ENCODE results near the gene HSPA4.
"Not testable (repeated sequence)": the region's sequence is repeated elsewhere in the genome, so short reads cannot be mapped to it uniquely, and the experiment has no call there.

Gene HSPA4

GRCh38 chr5:133051061-133051541 is 712 bp upstream of the HSPA4 start:
- DNase-seq, result no peak

GRCh38 chr5:133052317-133053175 is 733 bp downstream of the HSPA4 start:
- peak; percentile 47 for DNase-seq

- no peak for DNase-seq
Measured at GRCh38 chr5:133053448-133053847, 1.6 kb downstream of the HSPA4 start.

- no peak for DNase-seq
Measured at GRCh38 chr5:133054697-133055471, 3.1 kb downstream of the HSPA4 start.

GRCh38 chr5:133056891-133057290 is 5.1 kb downstream of the HSPA4 start:
- no peak for DNase-seq

GRCh38 chr5:133059621-133060020 is 7.8 kb downstream of the HSPA4 start:
- no peak for DNase-seq

GRCh38 chr5:133062276-133062675 is 10.5 kb downstream of the HSPA4 start:
- DNase-seq, result no peak

GRCh38 chr5:133063965-133064364 is 12.2 kb downstream of the HSPA4 start:
- no peak for DNase-seq

GRCh38 chr5:133065471-133065870 is 13.7 kb downstream of the HSPA4 start:
- no peak for DNase-seq

DNA sequence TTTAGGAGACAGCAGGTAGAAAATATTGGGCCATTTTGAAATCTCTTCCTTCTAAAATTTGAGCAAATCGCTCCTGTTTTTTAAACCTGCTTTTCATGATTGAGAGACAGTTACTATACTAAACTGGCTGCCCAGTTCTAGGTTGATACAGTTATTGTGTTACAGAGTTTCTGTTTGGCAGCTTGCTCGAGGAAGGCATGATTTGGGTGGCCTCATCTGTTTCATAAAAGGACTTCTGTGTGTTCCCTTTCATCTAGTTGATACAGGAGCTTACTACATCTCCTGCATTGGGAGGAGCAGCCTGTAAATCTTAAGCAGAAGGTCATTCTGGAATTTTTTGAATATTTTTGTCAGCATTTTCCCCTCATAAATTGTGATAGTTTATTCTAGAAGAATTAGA is 14.2 kb downstream of the HSPA4 start:
- DNase-seq, result no peak

- no peak for DNase-seq
Measured at GRCh38 chr5:133072021-133072420, 20.2 kb downstream of the HSPA4 start.

- DNase-seq, result peak; percentile 49
Measured at GRCh38 chr5:133075572-133076536, 24.0 kb downstream of the HSPA4 start.

- no peak for DNase-seq
Measured at GRCh38 chr5:133079048-133079447, 27.2 kb downstream of the HSPA4 start.

DNA sequence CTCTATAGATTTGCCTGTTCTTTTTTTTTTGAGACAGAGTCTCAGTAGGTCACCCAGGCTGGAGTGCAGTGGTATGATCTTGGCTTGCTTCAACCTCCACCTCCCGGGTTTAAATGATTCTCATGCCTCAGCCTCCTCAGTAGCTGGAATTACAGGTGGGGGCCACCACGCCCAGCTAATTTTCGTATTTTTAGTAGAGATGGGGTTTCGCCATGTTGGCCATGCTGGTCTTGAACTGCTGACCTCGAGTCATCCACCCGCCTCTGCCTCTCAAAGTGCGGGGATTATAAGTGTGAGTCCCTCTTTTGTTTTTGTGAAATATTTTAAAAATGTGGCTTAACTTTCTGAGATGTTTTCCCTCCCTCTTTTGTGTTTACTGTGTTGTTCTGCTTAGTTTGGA is 29.2 kb downstream of the HSPA4 start:
- DNase-seq, result no peak

- DNase-seq, result peak; percentile 4
Measured at GRCh38 chr5:133081703-133082102, 29.9 kb downstream of the HSPA4 start.

- no peak for DNase-seq
Measured at GRCh38 chr5:133082128-133082527, 30.3 kb downstream of the HSPA4 start.

DNA sequence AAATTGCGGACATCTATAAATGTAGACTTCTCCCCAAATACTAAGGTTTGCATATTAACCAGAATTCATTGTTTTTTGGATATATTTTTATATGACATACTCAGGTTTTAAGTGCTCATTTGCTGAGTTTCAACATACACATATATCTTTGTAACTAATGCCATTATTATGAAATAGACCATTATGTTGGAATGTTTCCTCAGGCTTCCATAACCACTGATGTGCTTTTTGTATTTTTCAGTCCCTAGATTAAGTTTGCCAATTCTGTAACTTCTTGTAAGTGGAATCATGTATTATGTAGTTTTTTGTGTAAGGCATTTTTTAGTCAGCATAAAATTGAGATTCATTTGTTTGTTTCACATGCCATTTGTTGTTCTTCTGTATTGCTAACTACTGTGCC is 32.1 kb downstream of the HSPA4 start:
- DNase-seq, result no peak

DNA sequence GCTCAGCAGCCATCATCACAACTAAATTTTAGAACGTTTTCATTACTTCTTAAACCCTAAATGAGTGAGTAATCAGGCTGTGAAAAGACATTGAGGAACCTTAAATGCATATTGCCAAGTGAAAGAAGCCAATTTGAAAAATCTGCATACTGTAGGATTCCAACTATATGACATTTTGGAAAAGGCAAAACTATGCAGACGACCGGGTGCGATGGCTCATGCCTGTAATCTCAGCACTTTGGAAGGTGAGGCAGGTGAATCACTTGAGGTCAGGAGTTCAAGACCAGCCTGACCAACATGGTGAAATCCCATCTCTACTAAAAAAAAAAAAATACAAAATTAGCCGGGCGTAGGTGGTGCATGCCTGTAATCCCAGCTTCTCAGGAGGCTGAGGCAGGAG is 33.4 kb downstream of the HSPA4 start:
- DNase-seq, result not testable (repeated sequence)

DNA sequence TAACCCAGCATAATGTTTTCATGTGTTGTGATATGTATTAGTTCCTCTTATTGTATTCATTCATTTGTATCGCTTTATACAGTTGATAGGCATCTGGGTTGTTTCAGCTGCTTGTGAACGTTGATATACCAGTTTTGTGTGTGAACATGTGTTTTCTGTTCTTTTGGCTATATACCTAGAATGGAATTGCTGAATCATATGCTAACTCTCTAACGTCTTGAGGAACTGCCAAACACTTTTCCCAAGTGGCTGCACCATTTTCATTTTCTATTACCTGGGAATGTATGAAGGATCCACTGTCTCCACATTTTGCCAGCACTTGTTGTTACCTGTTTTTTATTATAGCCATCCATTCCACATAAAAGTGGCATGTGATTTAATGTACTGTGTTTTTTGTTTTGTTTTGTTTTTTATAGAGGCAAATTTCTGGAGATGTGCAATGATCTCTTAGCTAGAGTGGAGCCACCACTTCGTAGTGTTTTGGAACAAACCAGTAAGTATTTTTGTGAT is 34.6 kb downstream of the HSPA4 start:
- DNase-seq, result no peak

DNA sequence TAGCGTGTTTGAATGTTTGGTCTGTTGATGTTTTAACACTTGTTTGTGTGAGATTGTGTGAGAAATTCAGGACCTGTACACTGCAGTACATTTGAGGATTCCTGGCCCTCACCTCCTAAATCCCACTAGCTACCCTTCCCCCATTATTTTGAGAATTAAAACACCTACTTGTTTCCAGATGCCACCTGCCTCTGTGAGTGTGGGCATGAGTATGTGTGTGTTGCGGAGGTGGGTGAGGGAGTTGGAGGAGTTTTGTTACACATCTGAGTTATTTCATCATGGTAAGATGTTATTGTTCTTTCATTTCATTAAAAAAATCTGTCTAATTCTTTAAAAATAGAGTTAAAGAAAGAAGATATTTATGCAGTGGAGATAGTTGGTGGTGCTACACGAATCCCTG is 36.3 kb downstream of the HSPA4 start:
- DNase-seq, result no peak

DNA sequence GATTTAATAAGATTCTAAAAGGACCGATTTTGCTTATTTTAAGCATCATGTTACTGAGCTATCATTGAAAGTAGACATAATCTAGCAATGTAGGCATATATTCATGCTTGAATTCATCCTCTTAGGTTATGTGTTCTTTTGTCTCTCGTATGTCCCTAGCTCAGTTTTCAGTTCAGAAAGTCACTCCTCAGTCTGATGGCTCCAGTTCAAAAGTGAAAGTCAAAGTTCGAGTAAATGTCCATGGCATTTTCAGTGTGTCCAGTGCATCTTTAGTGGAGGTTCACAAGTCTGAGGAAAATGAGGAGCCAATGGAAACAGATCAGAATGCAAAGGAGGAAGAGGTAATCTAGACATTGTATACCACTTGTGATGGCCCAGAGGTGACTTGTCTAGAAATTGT is 39.2 kb downstream of the HSPA4 start:
- no peak for DNase-seq

DNA sequence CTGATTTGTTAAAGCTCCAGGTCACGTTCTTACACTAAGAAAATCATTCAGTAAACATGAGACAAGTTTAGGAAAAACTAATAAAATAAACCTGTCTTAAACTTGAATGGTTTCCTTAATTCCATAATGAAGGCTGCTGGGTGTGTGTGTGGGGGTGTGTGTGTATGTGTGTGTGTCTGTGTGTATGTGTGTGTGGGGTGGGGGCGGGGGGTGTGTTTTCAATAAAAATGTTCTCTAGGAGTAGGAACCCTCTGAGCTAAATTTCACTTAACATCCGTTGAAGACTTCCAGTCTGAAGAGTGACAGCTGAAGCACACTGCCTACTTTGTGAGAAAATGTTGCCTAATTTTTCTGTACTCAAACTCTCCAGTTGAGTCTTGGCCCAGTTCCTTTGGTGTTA is 54.5 kb downstream of the HSPA4 start:
- DNase-seq, result no peak
